HG03571 (cell line): ENCODE data around the gene CALCB.
A peak's percentile ranks its signal among the peaks of the same experiment; 100 is the strongest.

Experiments
- ATAC-seq: cut with Tn5 transposase; IDR thresholded peaks from one replicate; pipeline ENCODE4 v1.9.1; 2021; ENCODE audit not compliant: unreplicated experiment

CALCB gene

DNA sequence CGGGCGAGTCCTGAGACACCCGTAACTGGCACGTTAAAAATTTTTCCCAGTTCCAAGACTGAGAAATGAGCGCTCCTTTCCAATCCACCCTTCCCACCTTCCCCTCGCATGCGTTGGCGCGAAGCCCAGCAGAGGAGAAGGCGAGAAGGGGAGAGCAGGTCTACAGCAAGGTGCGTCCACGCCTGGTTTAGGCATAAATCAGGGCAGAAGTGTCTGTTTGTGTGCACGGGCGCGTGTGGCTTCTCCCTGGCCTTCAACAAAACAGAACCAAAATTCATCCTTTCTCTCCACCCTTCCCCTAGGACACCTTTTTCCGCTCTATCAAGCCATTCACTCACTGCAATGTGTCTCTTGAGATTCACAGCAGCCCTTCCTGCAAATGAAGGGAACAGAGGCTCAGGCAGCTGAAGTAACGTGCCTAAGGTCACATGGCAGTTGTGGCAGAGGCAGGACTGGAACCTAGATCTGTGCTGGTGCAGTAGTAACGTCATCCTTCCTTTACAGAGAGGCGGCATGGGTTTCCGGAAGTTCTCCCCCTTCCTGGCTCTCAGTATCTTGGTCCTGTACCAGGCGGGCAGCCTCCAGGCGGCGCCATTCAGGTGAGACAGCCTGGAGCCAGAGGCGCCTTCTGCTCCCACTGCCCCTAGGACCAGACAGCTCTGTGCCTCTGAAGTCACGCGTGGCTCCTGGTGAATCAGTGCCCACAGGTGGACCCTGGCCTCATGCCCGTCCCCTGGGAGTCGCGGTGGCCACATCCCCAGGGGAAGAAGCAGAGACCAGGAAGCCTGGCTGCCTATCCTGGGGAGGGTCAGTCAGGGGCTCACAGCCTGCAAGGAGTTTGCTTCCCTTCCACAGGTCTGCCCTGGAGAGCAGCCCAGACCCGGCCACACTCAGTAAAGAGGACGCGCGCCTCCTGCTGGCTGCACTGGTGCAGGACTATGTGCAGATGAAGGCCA, 1.1 kb downstream of the CALCB start:
- peak; percentile 90 for ATAC-seq

DNA sequence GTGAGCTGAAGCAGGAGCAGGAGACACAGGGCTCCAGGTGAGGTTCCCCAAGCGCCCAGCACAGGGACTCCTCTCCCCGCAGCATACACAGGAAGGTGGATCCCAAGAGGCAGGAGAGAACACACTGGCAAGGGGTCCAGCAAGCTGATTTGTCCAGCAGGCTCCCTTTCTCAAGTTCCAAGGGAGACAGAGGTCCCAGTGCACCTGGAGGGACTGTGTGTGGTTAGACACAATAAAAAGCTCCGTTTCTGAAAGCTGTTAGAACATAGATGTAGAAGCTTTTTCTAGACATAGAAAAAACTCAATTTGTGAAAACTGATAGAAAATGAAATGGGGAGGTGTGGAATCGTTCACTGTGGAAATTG, 1.8 kb downstream of the CALCB start:
- ATAC-seq = no peak

DNA sequence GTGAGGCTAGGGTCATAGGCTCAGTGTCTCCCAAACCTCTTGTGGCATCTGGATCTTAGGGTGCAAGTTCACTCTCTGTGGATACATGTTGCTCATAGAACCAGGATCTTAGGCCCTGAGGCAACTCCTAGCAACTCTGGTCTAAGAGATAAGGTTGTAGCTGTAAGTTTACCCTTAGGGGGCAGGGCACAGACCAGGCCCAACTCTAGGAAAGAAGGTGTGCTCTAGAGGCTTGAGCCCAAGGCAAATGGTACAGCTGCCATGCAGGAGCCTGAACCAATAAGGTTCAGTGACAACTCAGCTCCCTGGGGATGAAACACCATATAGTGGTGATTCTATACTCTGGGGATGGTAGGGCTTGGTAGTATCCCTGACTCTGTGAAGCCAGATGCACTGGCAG, 17.8 kb downstream of the CALCB start:
- no peak for ATAC-seq

DNA sequence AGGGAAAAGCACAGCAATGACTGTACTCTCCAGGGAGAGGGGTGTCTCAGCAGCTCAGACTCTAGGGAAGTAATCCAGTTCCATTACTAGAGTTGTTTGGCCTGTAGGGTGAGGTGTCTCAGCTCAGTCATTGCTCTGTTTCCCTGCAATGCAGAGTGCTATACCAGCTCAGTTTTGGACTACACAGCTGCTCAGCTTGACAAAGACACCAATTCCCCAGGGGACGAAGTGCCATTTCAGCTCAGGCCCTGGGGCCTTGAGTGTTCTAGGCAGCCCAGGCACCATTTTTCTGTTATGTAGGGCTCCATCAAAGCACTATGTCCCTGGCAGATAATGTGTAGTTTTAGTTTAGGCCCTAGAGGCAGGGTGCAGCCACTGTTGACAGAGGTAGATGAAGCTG, 18.2 kb downstream of the CALCB start:
- no peak for ATAC-seq

DNA sequence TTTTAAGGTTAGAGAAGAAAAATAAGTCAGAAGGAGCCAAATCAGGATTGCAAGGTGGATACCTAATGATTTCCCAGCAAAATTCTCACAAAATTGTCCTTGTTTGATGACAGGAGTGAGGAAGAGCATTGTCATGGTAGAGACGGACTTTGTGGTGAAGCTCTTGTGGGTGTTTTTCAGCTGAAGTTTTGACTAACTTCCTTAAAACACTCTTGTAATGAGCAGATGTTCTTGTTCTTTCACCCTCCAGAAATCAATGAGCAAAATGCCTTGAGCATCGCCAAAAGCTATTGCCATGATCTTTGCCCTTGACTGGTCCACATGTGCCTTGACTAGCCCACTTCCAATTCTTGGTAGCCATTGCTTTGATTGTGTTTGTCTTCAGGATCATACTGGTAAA, 20.0 kb downstream of the CALCB start:
- no peak for ATAC-seq

DNA sequence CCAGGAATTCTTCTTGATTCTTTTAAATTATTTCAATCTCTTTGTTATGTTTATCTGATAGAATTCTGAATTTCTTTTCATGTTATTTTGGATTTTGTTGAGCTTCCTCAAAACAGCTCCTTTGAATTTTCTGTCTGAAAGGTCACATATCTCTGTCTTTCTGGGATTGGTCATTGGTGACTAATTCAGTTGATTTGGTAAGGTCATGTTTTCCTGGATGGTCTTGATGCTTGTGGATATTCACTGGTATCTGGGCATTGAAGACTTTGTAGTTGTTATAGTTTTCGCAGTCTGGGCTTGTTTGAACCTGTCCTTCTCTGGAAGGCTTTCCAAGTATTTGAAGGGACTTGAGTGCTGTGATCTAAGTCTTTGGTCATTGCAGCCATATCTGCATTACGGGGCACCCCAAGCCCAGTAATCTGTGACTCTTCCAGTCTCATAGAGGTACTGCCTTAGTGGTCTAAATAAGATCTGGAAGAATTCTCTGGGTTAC, 22.4 kb downstream of the CALCB start:
- no peak for ATAC-seq

DNA sequence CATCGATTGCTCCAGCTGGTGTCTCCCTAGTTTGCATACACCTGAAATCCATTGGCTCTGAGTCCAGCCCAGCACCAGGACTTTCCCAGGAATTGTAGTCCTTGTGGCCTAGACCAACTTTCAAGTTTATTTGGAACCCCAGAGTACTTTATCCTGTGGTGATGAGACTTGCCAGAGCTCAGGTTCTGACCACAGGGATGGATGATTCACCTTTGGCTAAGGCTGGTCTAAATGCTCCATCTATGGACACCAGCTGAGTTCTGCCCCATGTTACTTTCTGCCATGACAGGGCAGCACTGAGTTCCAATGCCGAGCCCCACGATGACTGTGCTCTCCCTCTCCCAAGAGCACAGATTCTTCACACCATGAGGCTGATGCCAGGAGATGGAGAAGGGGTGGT, 24.0 kb downstream of the CALCB start:
- no peak for ATAC-seq

DNA sequence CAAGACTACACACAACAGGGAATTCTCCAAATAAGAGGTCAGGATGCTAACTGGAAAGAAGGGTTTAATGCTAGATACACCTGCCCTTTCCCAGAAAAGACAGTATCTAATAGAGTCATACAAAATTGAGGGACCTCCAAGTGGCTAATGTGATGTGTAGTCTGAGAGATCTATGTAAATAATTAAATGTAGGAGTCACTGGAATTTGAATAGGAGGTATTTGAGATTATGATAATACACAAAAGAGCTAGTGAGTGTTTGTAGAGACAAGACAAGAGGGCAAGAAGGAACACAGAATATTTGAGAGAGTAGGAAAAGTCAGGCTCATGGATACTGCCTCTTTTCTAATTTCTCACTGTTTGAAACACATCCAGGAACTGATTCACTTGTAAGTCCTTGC, 25.9 kb downstream of the CALCB start:
- ATAC-seq = no peak

DNA sequence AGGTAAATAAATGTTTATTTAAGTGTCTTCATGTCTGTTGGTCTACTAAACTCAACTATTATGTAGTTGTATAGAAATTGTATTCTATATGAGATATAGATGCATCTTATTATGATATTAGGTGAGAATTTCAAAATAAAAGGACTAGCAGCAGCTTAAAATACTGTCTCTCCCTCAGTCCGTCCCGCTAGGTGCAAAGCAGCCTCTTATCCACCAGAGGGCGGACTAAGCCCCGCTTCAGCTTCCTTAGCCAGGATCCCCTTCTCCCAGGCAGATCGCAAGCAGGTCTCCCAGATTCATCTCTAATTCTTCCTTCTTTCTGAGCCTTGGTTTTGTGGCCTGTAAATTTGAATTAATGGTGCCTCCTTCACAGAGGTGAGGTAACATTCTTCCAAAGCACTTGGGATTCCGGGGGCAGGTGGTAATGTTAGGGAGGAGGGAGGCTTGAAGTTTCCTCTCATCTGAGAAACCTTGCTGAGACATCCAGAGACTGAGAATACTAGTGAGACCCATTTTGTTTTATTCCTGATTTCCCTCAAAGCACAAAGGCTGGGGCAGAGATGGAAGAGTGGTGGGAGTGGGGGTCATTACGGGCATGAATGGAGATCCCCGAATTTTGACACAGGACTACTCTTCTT, 27.8 kb downstream of the CALCB start:
- ATAC-seq = peak; percentile 69

DNA sequence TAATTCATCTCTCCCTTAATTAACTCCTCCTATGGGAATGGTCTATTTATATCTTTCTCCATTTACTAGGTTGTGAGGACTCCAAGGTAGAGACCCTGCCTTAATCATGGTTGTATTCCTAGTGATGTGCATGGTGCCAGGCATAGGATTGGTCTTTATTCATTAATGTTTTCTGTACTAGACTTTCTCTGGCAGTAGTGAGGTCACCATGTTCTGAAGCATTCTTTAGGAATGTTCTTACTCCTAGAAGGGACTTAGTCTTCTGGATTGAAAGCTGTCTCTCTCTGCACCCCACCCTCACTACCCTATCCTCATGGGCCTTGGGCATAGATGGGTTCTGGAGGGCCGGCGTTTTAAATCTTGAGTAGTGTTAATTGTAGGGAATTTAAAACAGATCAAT, 30.8 kb downstream of the CALCB start:
- no peak for ATAC-seq

DNA sequence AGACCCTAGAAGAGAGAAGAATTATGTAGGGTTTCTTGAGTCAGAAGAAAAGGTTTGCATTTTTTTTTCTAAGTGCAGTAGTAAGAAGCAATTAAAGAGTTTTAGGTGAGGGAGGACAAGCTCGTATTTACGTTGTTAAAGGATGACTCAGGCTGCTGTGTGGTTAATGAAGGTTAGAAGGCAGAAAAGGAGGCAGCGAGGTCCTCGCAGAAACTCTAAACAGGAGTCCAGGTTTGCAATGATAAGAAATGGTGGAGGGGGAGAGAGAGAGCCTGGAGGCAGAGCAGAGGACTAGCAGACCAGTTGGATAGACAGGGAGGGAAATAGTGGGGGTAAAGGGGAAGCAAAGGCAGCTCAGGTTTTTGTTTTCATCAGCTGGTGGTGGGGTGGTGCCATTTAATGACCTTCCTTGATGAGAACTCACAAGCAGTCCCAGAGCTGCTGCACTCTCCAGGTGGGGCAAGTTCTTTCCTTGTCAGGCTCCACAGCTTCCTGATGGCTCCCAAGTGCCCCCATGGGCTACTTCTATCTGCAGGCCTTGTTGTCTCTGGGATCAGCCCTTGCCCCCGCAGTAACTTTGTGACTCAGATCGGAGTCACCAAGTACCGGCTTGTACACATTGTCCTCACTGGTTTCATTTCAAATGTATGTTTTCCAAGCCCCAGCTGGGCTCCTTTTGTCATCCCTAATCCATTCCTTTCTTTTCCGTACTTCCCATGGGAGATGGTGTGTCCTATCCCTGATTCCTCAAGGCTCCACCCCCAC, 33.0 kb downstream of the CALCB start:
- no peak for ATAC-seq

DNA sequence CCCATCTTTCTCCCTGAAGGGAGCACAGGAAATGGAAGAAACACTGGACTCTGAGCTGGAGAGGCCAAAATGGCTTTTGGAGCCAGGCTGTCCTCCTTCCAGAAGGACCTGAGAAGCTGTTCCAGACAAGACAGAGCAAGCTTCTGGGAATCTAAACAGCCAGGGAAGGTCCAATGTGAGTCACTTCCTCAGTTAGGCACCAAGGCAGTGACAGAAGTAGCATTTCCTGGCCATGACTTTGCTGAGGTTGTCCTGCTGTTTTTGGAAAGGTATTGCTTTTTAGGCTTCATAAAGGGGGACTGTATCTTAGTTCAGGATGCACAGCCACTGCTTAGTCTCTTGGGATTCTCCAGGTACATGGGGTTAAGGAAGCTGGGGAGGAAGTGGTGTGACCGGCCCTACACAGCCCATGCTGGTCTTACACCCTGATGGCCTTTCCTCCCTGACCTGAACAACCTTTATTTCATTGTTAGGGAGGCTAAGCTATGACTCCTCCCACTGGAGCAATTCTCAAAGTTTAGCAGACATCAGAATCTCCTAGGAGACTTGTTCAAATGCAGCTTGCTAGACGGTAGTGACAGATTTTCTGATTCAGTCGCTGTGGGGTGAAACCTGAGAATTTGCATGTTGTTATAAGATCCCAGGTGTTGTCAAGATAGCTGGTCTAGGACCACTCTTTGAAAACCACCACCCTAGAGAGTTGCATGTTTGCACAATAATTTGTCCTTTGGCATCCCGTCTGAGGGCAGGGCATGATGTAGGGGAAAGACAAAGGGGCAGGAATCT, 34.5 kb downstream of the CALCB start:
- peak; percentile 48 for ATAC-seq

DNA sequence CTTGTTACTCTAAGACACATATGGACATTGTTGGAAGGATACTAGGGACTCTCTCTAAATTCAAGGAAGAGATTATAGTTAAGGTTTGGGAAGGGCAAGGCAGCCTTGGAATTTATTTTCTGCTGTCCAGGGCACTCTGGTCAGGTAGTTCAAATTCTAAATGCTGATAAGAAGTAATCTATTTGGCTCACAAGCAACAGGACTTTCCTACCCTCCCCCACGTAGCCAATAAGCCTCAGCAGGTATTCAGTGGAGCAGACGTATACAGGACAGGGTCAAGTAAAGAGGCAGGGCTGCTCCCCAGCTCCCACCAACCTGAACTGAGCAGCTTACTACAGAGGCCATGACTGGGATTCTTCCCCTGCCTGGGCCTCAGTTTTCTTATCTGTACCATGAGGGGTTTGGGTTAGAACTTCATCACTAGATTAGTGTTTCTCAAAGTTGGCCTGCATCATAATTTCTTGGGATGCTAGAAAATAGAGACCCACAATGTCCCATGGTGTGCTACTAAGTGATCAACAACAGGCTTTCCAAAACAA, 35.3 kb downstream of the CALCB start:
- no peak for ATAC-seq

DNA sequence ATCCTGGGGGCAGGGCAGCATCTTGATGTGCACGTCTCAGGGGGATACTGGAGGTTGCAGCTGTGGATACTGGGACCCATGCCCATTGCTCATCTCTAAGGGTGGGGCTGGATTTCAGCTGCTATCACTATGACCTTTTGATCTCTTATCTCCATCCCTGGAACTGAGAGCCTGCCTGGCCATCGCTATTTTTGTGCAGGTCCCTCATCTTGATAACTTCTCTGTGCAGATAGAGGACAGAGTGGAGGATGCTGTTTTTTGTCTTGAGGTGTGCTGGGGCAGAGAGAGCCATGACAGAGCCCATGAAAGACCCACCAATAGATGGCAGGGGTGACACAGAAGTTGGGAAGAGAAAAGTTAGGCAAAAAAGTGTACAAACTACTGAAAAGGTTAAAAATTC, 36.2 kb downstream of the CALCB start:
- ATAC-seq = no peak

DNA sequence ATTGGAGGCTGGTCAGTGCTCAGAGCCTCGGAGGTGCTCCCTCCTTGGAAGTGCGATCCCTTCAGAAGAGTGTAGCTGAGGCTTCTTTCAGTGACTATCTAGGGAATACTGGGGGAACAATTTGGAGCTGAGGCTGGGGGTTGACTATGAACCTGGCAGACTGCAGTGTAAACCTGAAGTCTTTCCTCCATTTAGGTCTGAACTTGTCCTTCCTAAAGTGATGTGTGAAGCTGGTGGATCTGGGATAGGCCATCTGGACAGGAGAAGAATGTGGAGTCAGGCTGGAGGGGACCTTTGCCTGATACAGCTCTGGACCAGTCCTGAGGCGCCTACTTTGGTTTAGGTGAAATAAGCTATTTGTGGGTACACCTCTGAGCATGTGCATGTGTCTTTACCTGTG, 37.8 kb downstream of the CALCB start:
- ATAC-seq = no peak

DNA sequence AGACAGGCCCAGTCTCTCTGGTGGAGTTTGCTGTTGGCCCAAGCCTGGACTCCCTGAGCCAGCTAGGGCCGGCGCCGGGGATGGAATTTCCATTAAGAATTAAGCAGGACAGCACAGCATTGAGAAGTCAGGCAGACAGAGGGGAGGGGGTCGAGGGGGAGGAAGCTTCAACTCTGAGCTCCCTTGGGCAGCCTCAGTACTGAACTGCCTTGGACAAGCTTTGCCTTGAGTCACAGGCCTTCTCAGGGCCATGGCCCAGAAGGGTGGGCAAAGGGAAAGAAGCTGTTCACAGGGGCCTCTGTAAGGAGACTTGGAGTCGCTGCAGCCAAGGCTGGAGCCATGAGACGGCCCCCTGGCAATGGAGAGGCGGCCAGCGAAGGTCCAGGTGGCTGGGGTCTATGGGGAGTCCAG, 38.7 kb downstream of the CALCB start:
- no peak for ATAC-seq

DNA sequence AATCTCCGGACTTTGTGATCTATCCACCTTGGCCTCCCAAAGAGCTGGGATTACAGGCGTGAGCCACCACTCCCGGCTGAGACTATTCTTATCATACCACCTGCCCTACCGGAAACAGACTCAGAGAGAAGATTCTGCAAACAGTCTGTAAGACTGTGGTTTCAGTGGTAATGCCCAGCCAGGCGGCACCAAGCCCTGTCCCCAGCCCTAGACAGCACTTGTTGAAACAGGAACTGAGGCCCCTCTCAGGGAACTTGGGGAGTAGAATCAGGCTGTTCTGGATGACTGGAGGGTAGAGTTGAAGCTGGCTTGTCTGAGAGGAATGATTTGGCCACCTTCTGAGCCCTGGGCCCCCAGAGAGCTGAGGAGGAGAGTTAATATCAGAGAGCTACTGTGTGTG, 40.0 kb downstream of the CALCB start:
- peak; percentile 96 for ATAC-seq

DNA sequence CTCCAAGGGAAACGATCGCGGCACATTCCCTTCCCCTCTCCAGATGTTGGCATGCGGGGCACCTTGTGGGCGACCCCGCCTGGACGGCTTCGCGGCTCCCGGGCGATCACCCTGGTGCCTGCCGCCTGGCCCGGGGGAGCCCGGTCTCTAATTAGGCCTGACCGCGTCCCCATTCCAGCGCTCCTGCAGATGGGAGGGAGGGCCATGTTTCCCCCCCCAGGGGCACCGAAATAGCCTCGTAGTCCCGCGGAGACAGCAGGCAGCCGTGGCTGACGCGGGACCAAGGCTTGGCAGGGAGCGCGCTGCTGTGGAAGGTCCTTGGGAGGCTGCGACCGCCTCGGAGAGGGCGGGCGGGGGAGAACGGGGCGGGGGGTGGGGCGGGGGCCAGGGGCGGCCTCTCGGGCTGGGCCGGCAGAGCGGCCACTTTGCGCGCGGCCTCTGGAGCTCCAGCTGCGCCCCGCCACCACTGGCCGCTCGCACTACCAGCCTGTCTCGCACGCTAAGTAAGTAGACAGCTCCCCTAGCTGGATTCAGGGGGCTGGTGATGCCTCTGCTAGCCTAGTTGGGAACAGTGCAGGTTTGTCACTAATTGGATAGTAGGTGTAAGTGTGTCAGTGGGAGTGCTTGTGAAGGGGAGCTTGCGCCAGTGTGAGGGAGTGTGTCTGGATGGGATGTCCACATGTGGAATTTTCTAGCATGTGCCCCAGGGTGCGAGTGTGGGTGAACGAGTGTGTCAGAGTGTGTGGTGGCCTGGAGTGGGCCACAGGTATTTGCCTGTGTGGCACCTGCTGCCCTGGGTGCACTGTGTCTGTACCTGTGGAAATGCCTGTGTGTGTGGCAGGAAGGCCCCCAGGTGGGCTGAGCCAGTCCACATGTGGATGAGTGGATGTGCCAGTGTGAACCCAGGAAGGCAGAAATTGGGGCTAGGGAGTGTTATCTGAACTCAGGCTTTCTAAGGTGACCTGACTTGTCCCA, 41.4 kb downstream of the CALCB start, which contains the start of gene INSC:
Gene INSC (plus strand): TSS at position 423 of the 975 bp plus-strand sequence. CDS start 34,252 bp downstream, outside the sequence.
- ATAC-seq = no peak

DNA sequence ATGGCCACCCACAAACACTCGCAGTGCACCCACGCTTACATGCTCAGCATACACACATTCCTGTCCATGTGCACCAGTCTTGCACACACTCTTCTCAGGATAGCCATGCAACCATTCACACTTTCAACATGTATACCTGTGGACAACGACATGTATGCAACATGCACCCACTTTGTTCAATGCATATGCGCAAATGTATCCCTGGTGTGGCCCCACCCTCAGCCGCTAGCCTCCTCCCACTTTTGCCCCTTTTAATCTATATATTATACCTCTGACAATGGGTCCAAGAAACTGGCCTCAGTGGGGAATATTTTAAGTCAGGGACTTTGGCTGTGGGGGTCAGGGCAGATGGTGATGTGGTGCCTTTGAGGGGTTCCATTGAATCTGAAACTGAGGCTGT, 42.3 kb downstream of the CALCB start:
- ATAC-seq = no peak
